Measurements from ENCODE around the gene HTR7. TPM values are rescaled to one million over a fixed set of nuclear protein-coding genes. Genes with fewer than 3 reads are reported as not detected.
"Not testable (repeated sequence)": the region's sequence is repeated elsewhere in the genome, so short reads cannot be mapped to it uniquely, and the experiment has no call there.

HTR7 gene
- 1 to 10 TPM; 5.4 to 9.9 TPM for total RNA-seq

- TF ChIP-seq, protein P1, sequence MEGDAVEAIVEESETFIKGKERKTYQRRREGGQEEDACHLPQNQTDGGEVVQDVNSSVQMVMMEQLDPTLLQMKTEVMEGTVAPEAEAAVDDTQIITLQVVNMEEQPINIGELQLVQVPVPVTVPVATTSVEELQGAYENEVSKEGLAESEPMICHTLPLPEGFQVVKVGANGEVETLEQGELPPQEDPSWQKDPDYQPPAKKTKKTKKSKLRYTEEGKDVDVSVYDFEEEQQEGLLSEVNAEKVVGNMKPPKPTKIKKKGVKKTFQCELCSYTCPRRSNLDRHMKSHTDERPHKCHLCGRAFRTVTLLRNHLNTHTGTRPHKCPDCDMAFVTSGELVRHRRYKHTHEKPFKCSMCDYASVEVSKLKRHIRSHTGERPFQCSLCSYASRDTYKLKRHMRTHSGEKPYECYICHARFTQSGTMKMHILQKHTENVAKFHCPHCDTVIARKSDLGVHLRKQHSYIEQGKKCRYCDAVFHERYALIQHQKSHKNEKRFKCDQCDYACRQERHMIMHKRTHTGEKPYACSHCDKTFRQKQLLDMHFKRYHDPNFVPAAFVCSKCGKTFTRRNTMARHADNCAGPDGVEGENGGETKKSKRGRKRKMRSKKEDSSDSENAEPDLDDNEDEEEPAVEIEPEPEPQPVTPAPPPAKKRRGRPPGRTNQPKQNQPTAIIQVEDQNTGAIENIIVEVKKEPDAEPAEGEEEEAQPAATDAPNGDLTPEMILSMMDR (IDR thresholded peaks at IDR 0.05) = peak; percentile 43
- Histone ChIP-seq H3K36me3 (no peaks in the 10 kb centered on the region), H3K9me3 (no peaks in the 10 kb centered on the region), H3K27me3 (replicated peaks; ENCODE audit: insufficient read depth) (no peaks in the 10 kb centered on the region), H3K27ac (peak within 1 kb of the TSS; percentile 34 to 66), H3K4me1 (ENCODE audit: control insufficient read depth in 1 of 2, low read depth in 2 of 2) (peaks cover 3 to 10% of the 10 kb centered on the region in 2 donors), H3K4me3 (peak within 1 kb of the TSS; percentile 89)
- DNase-seq (ENCODE audit: low spot score) (no peak), ATAC-seq (ENCODE audit: insufficient number of reproducible peaks, low FRiP score, low read depth) (peak; percentile 39)
Observed at GRCh38 chr10:90857635-90858460, at the start of gene HTR7. HTR7 (minus strand) TSS chr10:90858039; CDS start chr10:90857671, 368 bp downstream.

GRCh38 chr10:90906596-90906995 lies 48.8 kb upstream of the HTR7 start:
- no peaks in the 10 kb centered on the region for H3K4me1 ChIP-seq (ENCODE audit: control insufficient read depth in 1 of 2, low read depth in 2 of 2)
- DNase-seq (ENCODE audit: low spot score) (no peak), ATAC-seq (ENCODE audit: insufficient number of reproducible peaks, low FRiP score, low read depth) (no peak)
- peaks cover 5% of the 10 kb centered on the region for H3K36me3 ChIP-seq
- no peaks in the 10 kb centered on the region for H3K9me3 ChIP-seq
- no peak overlapping the region for H3K4me3 ChIP-seq
- TF ChIP-seq, protein P1 (IDR thresholded peaks at IDR 0.05) = no peak
- no peaks in the 10 kb centered on the region for H3K27me3 ChIP-seq (replicated peaks; ENCODE audit: insufficient read depth)
- no peak overlapping the region for H3K27ac ChIP-seq

- Histone ChIP-seq H3K27me3 (replicated peaks; ENCODE audit: insufficient read depth) (no peaks in the 10 kb centered on the region), H3K4me3 (no peak overlapping the region), H3K27ac (no peak overlapping the region), H3K4me1 (ENCODE audit: control insufficient read depth in 1 of 2, low read depth in 2 of 2) (no peaks in the 10 kb centered on the region), H3K36me3 (peaks cover 5% of the 10 kb centered on the region), H3K9me3 (no peaks in the 10 kb centered on the region)
- TF ChIP-seq, protein P1 (IDR thresholded peaks at IDR 0.05) = no peak
- DNase-seq (ENCODE audit: low spot score) (no peak), ATAC-seq (ENCODE audit: insufficient number of reproducible peaks, low FRiP score, low read depth) (no peak)
Observed at GRCh38 chr10:90905925-90906324, 48.1 kb upstream of the HTR7 start.

- not testable (repeated sequence) for DNase-seq (ENCODE audit: low spot score); H3K9me3 ChIP-seq; H3K27ac ChIP-seq; H3K4me1 ChIP-seq (ENCODE audit: control insufficient read depth in 1 of 2, low read depth in 2 of 2); H3K4me3 ChIP-seq; H3K36me3 ChIP-seq; H3K27me3 ChIP-seq (replicated peaks; ENCODE audit: insufficient read depth); ATAC-seq (ENCODE audit: insufficient number of reproducible peaks, low FRiP score, low read depth)
Observed at GRCh38 chr10:90896916-90897315, 39.1 kb upstream of the HTR7 start.

GRCh38 chr10:90893190-90893589 lies 35.4 kb upstream of the HTR7 start:
- H3K27ac ChIP-seq = no peak overlapping the region
- H3K36me3 ChIP-seq = peaks cover 13% of the 10 kb centered on the region
- H3K27me3 ChIP-seq (replicated peaks; ENCODE audit: insufficient read depth) = no peaks in the 10 kb centered on the region
- ATAC-seq (ENCODE audit: insufficient number of reproducible peaks, low FRiP score, low read depth) (no peak), DNase-seq (ENCODE audit: low spot score) (no peak)
- TF ChIP-seq, protein P1 (IDR thresholded peaks at IDR 0.05) = no peak
- H3K4me1 ChIP-seq (ENCODE audit: control insufficient read depth in 1 of 2, low read depth in 2 of 2) = no peaks in the 10 kb centered on the region
- H3K4me3 ChIP-seq = no peak overlapping the region
- no peaks in the 10 kb centered on the region for H3K9me3 ChIP-seq
